Measurements from ENCODE around the gene GNAZ.

- TF ChIP-seq CTCF (IDR thresholded peaks at IDR 0.05) (no peak), EP300 (IDR thresholded peaks at IDR 0.05) (no peak), POLR2A (IDR thresholded peaks at IDR 0.05) (no peak), POLR2AphosphoS5 (IDR thresholded peaks at IDR 0.05) (no peak)
Measured at GRCh38 chr22:23131931-23132330, 61.6 kb downstream of the GNAZ start.

Measured in gastroesophageal sphincter (tissue), 3 donors.